GM12874 (cell line): ENCODE measurements around the gene PCP4L1.

ENCODE experiments used
- CTCF ChIP-seq: IDR thresholded peaks from 2 replicates; pipeline ENCODE4 v1.5.1; 2011; ENCODE audit warnings: low read depth, mild to moderate bottlenecking, control low read depth, low read length, moderate library complexity; ENCODE audit not compliant: insufficient read depth

PCP4L1 gene

DNA sequence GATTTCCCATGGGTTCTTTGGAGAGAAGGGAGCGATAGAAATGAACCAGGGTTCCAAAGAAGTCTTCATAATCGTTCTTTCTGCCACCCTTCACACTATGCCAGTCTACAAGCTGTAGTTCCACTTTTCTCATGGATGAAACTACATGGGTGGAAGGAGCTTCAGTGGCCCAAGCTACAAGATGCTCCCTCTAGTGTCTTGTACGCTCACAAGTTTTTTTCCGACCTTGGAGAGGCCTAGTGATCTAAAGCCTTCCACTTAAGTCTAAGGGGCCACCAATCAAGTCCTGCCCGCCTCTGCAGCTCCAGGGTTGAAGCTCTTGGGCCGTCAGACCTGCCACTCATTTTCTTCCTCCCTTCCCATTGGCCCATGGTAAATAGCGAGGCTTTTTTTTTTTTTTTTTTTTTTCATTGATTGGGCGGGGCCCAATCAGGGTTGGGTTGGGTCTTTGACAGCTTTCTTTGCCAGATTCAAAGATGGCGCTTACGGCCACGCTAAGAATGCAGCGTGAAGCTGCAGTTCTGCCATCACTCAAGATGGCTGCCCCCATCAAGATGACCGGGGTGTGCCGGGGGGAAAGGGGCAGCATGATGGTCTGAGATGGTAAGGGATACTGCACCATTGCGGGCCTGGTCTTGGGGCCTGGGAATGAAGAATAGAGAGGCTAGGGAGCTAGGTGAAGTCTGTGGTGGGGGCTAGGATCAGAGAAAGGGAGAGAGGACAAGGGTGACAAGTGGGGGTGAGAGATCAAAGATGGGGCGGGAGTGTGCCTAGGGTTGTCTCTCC, 32.8 kb upstream of the PCP4L1 start, which contains the start of gene TOMM40L:
TSS of gene TOMM40L (plus strand) at position 527 of the 786 bp plus-strand sequence. CDS start 430 bp downstream, outside the sequence.
- TF ChIP-seq CTCF: peak; percentile 67

DNA sequence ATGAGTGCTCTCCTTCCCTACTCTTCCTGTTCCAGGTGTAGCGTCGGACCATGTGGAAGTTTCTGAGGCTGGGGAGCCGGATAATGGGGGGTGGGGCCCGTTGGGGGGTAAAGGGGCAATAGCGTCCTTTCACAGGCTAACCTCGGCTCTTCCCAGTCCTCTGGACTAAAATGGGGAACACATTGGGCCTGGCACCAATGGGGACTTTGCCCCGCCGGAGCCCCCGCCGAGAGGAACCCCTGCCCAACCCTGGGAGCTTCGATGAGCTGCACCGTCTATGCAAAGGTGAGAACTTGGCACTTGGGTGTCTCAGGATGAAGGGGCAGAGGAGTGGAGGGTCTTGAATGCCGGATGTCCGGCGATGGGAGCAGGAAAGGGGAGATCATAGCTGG, 32.2 kb upstream of the PCP4L1 start:
- TF ChIP-seq CTCF: no peak

DNA sequence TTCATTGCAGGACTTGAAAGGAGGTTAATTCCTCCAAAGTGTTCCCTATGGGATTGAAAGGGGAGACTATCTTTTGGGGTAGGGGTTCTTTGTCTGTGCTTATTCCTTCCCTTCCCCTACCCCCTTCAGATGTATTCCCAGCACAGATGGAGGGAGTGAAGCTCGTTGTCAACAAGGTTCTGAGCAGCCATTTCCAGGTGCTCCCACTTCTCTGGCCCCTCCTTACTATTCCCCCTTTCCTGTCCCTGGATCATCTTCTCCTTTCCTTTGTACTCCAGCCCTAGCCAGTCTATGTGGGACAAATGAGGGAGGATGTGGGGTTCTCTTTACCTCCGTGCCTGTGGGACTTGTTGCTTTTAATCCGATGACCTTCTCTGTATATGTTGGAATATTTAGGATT, 31.8 kb upstream of the PCP4L1 start:
- no peak for TF ChIP-seq CTCF

DNA sequence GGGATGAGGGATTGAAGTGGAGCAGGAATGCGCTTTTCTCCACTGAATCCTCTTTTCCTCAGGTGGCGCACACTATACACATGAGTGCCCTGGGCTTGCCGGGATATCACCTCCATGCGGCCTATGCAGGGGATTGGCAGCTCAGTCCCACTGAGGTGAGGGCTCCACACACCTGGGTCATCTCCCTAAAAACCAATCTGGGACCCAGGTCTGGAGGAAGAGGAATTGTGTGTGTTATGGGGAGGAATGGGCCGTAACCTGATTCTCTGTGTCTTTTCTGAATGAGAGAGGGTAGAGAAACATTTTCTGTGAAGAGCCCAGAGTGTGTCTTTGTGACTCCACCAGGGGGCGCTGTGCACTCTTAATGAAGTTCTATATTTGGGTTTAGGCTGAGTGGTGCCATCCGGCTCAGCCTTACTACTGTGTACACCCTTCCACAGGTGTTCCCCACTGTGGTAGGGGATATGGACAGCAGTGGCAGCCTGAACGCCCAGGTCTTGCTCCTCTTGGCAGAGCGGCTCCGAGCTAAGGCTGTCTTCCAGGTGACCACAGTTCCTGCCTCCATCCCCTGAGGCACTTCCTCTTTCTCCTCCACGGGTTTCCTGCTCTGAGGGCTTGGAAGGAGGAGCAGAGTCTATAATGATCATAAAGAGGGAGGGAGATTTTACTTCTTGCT, 31.2 kb upstream of the PCP4L1 start:
- peak; percentile 80 for TF ChIP-seq CTCF

DNA sequence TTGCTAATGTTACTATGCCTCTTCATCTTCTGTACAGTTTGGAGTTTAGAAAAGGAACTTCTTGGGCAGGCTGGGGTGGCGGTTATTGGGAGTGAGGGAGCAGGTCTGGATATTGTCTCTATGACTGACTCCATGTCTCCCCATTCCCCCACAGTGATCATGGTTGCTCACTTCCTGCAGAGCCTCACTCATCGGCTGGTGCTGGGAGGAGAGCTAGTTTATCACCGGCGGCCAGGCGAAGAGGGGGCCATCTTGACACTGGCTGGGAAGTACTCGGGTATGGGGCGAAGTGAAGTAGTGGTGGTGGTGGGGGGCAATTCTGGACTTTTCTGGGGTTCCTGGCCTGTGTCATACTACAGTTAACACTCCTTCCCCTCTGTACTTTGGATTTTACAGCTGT, 30.5 kb upstream of the PCP4L1 start:
- no peak for TF ChIP-seq CTCF

- 0 out of 2 replicates have a peak, but pooled peaks have one; percentile 21 for TF ChIP-seq CTCF
These were observed 28.6 kb upstream of the PCP4L1 start for GRCh38 chr1:161229896-161230295.

GRCh38 chr1:161230762-161231161, 27.8 kb upstream of the PCP4L1 start:
- no peak for TF ChIP-seq CTCF
